Measurements from ENCODE around the gene C3orf52. TPM values are rescaled to one million over a fixed set of nuclear protein-coding genes. Genes with fewer than 3 reads are reported as not detected.

C3orf52 gene
- total RNA-seq, 1 experiment from 2014 or later = 14.3 TPM

- Mint-ChIP-seq H3K36me3 (no peaks in the 10 kb centered on the region), H3K4me1 (peaks cover 46% of the 10 kb centered on the region), H3K4me3 (no peak overlapping the region), H3K9me3 (no peaks in the 10 kb centered on the region), H3K27ac (no peak overlapping the region), H3K27me3 (ENCODE audit: low read depth) (no peaks in the 10 kb centered on the region)
- DNase-seq (ENCODE audit: low spot score) (no peak), ATAC-seq (no peak)
- ChIA-PET CTCF (interaction anchor here (2.1 to 4.6 kb wide), 3 partner anchors 9 to 160 kb away, joined by 4 to 44 read pairs (median 44); no protein-coding TSS in a partner anchor), POLR2A (no interaction called here)
- TF ChIP-seq PREB (CRISPR knock-in tag; IDR thresholded peaks at IDR 0.05; ENCODE audit: borderline replicate concordance) (no peak), AFF4 (CRISPR knock-in tag; IDR thresholded peaks at IDR 0.05; ENCODE audit: borderline replicate concordance) (no peak), ATF3 (CRISPR knock-in tag; conservative IDR thresholded peaks at IDR 0.05) (no peak), ZNF281 (CRISPR knock-in tag; IDR thresholded peaks at IDR 0.05) (no peak), ATF1 (CRISPR knock-in tag; IDR thresholded peaks at IDR 0.05) (no peak), PRRX2 (CRISPR knock-in tag; IDR thresholded peaks at IDR 0.05) (no peak), TEAD1 (CRISPR knock-in tag; IDR thresholded peaks at IDR 0.05) (no peak), ESRRA (CRISPR knock-in tag; IDR thresholded peaks at IDR 0.05; ENCODE audit: borderline replicate concordance) (no peak), GABPB1 (CRISPR knock-in tag; IDR thresholded peaks at IDR 0.05) (no peak), ZNF121 (CRISPR knock-in tag; IDR thresholded peaks at IDR 0.05) (no peak), ZNF138 (CRISPR knock-in tag; conservative IDR thresholded peaks at IDR 0.05) (no peak), GTF2I (CRISPR knock-in tag; conservative IDR thresholded peaks at IDR 0.05) (no peak), JAZF1 (CRISPR knock-in tag; IDR thresholded peaks at IDR 0.05) (no peak), NFYB (CRISPR knock-in tag; conservative IDR thresholded peaks at IDR 0.05; ENCODE audit: low read depth) (no peak), ZNF425 (CRISPR knock-in tag; conservative IDR thresholded peaks at IDR 0.05) (no peak)
- TF ChIP-seq, protein P1, sequence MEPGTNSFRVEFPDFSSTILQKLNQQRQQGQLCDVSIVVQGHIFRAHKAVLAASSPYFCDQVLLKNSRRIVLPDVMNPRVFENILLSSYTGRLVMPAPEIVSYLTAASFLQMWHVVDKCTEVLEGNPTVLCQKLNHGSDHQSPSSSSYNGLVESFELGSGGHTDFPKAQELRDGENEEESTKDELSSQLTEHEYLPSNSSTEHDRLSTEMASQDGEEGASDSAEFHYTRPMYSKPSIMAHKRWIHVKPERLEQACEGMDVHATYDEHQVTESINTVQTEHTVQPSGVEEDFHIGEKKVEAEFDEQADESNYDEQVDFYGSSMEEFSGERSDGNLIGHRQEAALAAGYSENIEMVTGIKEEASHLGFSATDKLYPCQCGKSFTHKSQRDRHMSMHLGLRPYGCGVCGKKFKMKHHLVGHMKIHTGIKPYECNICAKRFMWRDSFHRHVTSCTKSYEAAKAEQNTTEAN (CRISPR knock-in tag; IDR thresholded peaks at IDR 0.05) = no peak
- TF ChIP-seq, protein P2, sequence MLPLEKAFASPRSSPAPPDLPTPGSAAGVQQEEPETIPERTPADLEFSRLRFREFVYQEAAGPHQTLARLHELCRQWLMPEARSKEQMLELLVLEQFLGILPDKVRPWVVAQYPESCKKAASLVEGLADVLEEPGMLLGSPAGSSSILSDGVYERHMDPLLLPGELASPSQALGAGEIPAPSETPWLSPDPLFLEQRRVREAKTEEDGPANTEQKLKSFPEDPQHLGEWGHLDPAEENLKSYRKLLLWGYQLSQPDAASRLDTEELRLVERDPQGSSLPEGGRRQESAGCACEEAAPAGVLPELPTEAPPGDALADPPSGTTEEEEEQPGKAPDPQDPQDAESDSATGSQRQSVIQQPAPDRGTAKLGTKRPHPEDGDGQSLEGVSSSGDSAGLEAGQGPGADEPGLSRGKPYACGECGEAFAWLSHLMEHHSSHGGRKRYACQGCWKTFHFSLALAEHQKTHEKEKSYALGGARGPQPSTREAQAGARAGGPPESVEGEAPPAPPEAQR (CRISPR knock-in tag; IDR thresholded peaks at IDR 0.05) = no peak
- TF ChIP-seq, protein P3, sequence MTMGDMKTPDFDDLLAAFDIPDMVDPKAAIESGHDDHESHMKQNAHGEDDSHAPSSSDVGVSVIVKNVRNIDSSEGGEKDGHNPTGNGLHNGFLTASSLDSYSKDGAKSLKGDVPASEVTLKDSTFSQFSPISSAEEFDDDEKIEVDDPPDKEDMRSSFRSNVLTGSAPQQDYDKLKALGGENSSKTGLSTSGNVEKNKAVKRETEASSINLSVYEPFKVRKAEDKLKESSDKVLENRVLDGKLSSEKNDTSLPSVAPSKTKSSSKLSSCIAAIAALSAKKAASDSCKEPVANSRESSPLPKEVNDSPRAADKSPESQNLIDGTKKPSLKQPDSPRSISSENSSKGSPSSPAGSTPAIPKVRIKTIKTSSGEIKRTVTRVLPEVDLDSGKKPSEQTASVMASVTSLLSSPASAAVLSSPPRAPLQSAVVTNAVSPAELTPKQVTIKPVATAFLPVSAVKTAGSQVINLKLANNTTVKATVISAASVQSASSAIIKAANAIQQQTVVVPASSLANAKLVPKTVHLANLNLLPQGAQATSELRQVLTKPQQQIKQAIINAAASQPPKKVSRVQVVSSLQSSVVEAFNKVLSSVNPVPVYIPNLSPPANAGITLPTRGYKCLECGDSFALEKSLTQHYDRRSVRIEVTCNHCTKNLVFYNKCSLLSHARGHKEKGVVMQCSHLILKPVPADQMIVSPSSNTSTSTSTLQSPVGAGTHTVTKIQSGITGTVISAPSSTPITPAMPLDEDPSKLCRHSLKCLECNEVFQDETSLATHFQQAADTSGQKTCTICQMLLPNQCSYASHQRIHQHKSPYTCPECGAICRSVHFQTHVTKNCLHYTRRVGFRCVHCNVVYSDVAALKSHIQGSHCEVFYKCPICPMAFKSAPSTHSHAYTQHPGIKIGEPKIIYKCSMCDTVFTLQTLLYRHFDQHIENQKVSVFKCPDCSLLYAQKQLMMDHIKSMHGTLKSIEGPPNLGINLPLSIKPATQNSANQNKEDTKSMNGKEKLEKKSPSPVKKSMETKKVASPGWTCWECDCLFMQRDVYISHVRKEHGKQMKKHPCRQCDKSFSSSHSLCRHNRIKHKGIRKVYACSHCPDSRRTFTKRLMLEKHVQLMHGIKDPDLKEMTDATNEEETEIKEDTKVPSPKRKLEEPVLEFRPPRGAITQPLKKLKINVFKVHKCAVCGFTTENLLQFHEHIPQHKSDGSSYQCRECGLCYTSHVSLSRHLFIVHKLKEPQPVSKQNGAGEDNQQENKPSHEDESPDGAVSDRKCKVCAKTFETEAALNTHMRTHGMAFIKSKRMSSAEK (CRISPR knock-in tag; IDR thresholded peaks at IDR 0.05; ENCODE audit: borderline replicate concordance) = no peak
Observed at GRCh38 chr3:112136046-112136445, 49.9 kb downstream of the C3orf52 start.

Measured in WTC11 (cell line).